CD4-positive, CD25-positive, alpha-beta regulatory T cell (primary cell): ENCODE data around the gene ZNF488. TPM values are rescaled to one million over a fixed set of nuclear protein-coding genes. Genes with fewer than 3 reads are reported as not detected.
"Not testable (repeated sequence)": the region's sequence is repeated elsewhere in the genome, so short reads cannot be mapped to it uniquely, and the experiment has no call there.

Experiments
- ATAC-seq, 2 donors: fragments of 150-1000 bp; cut with Tn5 transposase; one replicate each; pipeline ENCODE4 v1.10.0; 2021; ENCODE audit warnings: low read depth in 2 of 2, moderate number of reproducible peaks in 2 of 2, moderate library complexity in 1 of 2
- DNase-seq, 3 donors: peaks; one replicate each; pipeline versions ENCODE4 v3.0.0 to v3.0.0-alpha.2; 2012 to 2022; ENCODE audit warnings: mixed read lengths in 1 of 3
- H3K27ac ChIP-seq: one replicate; pipeline ENCODE4 v1.7.0; 2013; ENCODE audit warnings: mild to moderate bottlenecking, low read length; ENCODE audit not compliant: insufficient read depth, poor library complexity, severe bottlenecking
- H3K27me3 ChIP-seq: one replicate; pipeline ENCODE4 v1.7.0; 2013; ENCODE audit warnings: low read length; ENCODE audit not compliant: control insufficient read depth, insufficient read depth
- H3K36me3 ChIP-seq: one replicate; pipeline ENCODE4 v1.7.0; 2013; ENCODE audit warnings: mild to moderate bottlenecking, low read length, moderate library complexity; ENCODE audit not compliant: control insufficient read depth, insufficient read depth
- H3K4me1 ChIP-seq: 2 replicates; pipeline ENCODE4 v1.7.0; 2013; ENCODE audit warnings: mild to moderate bottlenecking, low read length; ENCODE audit not compliant: insufficient read depth, control insufficient read depth, poor library complexity, severe bottlenecking
- H3K4me3 ChIP-seq: one replicate; pipeline ENCODE4 v1.7.0; 2013; ENCODE audit warnings: low read depth, mild to moderate bottlenecking, low read length, moderate library complexity
- H3K9me3 ChIP-seq, 2 experiments: 1 replicate in 1 of 2; 2 replicates in 1 of 2; pipeline ENCODE4 v1.7.0; 2013; ENCODE audit warnings: low read length in 2 of 2, mild to moderate bottlenecking in 1 of 2, moderate library complexity in 1 of 2; ENCODE audit not compliant: control insufficient read depth in 2 of 2
- H3K27ac Mint-ChIP-seq, 3 donors: one replicate each; pipeline ENCODE4 v1.8.0; 2020 to 2022; ENCODE audit warnings: mild to moderate bottlenecking in 3 of 3, mixed read lengths in 3 of 3, moderate library complexity in 2 of 3
- H3K27me3 Mint-ChIP-seq: one replicate; pipeline ENCODE4 v1.8.0; 2022; ENCODE audit warnings: mild to moderate bottlenecking, mixed read lengths
- H3K36me3 Mint-ChIP-seq: one replicate; pipeline ENCODE4 v1.8.0; 2020; ENCODE audit warnings: mixed read lengths
- H3K4me1 Mint-ChIP-seq, 4 donors: one replicate each; pipeline ENCODE4 v1.8.0; 2020 to 2022; ENCODE audit warnings: mixed read lengths in 4 of 4, mild to moderate bottlenecking in 1 of 4
- H3K4me3 Mint-ChIP-seq, 4 donors: one replicate each; pipeline ENCODE4 v1.8.0; 2020 to 2022; ENCODE audit warnings: mild to moderate bottlenecking in 4 of 4, mixed read lengths in 4 of 4, moderate library complexity in 3 of 4
- H3K9me3 Mint-ChIP-seq, 7 donors: one replicate each; pipeline ENCODE4 v1.8.0; 2020 to 2022; ENCODE audit warnings: mixed read lengths in 7 of 7, mild to moderate bottlenecking in 3 of 7, moderate library complexity in 2 of 7
- polyA plus RNA-seq, 4 donors: library from polyadenylated mRNA; unstranded; fragments of 300-500 nt; fragmentation: Illumina TruSeq; gene quantifications; one replicate each; pipeline ENCODE4 v1.2.3, GENCODE V29; 2021
- total RNA-seq: library from RNA; stranded (reverse); gene quantifications from one replicate; pipeline ENCODE4 v1.2.3, GENCODE V29; 2022

The ZNF488 gene
- total and polyA plus RNA-seq, 5 donors from 2014 or later: not detected

DNA sequence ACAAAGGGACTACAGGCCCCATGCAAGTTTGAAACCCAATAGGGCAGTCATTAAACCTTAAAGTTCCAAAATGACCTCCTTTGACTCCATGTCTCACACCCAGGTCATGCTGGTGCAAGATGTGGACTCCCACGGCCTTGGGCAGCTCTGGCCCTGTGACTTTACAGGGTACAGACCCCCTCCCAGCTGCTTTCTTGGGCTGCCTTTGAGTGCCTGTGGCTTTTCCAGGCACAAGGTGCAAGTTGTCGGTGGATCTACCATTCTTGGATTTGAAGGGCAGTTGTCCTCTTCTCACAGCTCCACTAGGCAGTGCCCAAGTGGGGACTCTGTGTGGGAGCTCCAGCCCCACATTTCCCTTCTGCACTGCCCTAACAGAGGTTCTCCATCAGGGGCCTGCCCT is 2.0 kb upstream of the ZNF488 start:
- H3K36me3 Mint-ChIP-seq, H3K4me3 Mint-ChIP-seq, H3K36me3 ChIP-seq, H3K9me3 ChIP-seq, H3K27ac Mint-ChIP-seq, H3K4me1 ChIP-seq, DNase-seq, H3K27ac ChIP-seq, ATAC-seq, H3K4me3 ChIP-seq: not testable (repeated sequence)
- H3K27me3 ChIP-seq: peaks cover 16% of the 10 kb centered on the region
- Mint-ChIP-seq H3K4me1 (peaks cover 3 to 12% (median 9%) of the 10 kb centered on the region in 4 donors), H3K27me3 (peaks cover 48% of the 10 kb centered on the region), H3K9me3 (peaks cover 0 to 15% (median 2%) of the 10 kb centered on the region in 7 donors)

DNA sequence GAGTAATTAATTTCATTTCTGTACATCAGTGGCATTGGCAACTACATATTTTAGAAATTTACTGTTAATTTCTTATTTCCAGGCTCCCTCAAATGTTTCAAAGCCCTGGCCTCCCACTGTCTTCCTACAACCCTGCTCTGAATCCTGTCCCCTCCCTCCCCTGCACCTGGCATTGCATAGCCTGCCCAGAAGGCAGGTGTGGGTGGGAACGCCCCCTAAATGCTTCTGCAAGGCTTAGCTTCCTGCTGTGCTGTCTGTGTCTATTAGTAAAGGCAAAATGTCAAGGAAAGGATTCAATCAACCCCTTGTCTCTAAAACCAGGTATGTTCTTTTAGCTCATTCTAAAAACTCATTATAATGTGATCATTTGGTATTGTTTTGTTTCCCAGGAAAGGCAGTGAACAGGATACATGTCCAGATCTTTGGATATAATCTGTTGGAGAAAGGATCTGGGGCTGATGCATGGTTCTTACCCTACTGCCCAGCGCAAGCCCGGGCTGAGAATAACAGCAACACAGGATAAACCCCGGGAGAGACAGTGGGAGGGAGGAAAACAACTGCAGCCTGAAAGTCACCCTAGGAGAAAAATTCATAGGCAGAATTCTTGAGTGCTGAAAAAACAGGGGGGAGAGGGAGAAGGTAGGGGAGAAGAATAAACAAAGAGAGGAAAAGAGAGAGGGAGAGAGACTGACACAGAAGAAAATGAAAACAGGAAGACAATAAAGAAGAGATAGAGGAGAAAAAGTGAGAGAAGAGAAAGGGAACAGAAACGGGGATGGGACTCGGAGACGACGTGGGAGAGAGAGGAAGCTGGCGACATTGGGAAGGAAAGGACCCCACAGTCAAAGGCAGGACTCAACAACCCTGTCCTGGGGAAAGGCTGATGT is 589 bp downstream of the ZNF488 start:
- no peaks in the 10 kb centered on the region for H3K36me3 ChIP-seq
- peaks cover 14% of the 10 kb centered on the region for H3K27me3 ChIP-seq
- H3K4me1 ChIP-seq: peaks cover 8% of the 10 kb centered on the region
- Mint-ChIP-seq H3K27me3 (peaks cover 60% of the 10 kb centered on the region), H3K4me1 (peaks cover 3 to 12% (median 9%) of the 10 kb centered on the region in 4 donors), H3K9me3 (peaks cover 0 to 15% (median 1%) of the 10 kb centered on the region in 7 donors), H3K4me3 (peak overlapping the region; percentile 53 to 89 (median 86)), H3K27ac (peak overlapping the region in 1 of 3 donors; percentile 45), H3K36me3 (no peaks in the 10 kb centered on the region)
- H3K9me3 ChIP-seq: peaks cover 0 to 3% of the 10 kb centered on the region in 2 experiments
- no peak overlapping the region for H3K27ac ChIP-seq
- ATAC-seq: no peak
- H3K4me3 ChIP-seq: no peak overlapping the region
- no peak for DNase-seq

DNA sequence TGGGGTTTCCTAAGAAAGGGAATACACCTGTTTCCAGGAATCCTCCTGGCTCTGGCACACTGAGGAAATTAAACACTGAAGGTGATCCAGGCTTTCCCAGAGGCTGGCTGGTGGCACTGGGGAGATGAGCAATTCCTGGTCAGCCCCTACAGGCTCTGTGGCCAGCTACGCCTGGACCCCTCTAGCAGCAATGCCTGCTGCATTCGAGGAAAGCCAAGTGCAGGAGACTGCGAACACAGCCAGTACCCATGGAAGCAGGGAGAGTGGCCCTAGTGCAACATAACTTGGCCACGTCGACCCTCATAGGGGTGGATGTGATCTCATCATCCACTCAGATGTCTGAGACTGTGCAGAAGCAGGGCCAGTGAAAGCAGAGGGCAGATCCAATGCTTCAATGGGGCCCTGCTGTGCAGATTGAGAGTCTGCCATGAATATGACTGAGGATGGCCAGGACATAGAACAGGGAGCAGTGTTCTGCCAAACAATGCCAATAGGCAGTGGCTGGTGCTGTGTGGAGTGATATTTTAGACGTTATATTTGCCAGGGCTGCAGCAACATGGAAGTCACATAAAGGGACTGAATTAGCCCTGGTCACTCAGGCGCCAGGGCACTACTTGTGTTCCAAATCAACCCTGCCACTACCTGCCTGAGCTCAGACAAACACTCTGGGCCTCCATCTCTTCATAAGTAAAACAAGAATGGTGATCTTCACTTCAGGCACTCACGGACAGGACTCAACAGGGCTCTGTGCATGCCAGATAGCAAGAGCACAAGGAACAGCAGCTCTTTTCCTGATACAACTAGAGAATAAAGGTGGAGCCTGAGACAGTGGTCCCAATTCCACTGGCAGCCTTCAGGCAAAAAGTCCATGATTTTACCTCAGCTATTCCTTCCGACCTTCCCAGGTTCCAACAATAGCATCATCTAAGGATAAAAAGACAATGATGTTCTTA is 2.4 kb downstream of the ZNF488 start:
- ATAC-seq (no peak), DNase-seq (no peak)
- no peaks in the 10 kb centered on the region for H3K36me3 ChIP-seq
- H3K27ac Mint-ChIP-seq: no peak overlapping the region
- peaks cover 16% of the 10 kb centered on the region for H3K27me3 ChIP-seq
- H3K4me1 ChIP-seq: peaks cover 8% of the 10 kb centered on the region
- peaks cover 5 to 12% (median 9%) of the 10 kb centered on the region in 4 donors for H3K4me1 Mint-ChIP-seq
- H3K36me3 Mint-ChIP-seq: no peaks in the 10 kb centered on the region
- H3K4me3 ChIP-seq: no peak overlapping the region
- H3K27ac ChIP-seq: no peak overlapping the region
- peaks cover 53% of the 10 kb centered on the region for H3K27me3 Mint-ChIP-seq
- H3K9me3 Mint-ChIP-seq: peaks cover 0 to 9% (median 1%) of the 10 kb centered on the region in 7 donors
- H3K4me3 Mint-ChIP-seq: no peak overlapping the region
- peaks cover 0 to 3% of the 10 kb centered on the region in 2 experiments for H3K9me3 ChIP-seq

DNA sequence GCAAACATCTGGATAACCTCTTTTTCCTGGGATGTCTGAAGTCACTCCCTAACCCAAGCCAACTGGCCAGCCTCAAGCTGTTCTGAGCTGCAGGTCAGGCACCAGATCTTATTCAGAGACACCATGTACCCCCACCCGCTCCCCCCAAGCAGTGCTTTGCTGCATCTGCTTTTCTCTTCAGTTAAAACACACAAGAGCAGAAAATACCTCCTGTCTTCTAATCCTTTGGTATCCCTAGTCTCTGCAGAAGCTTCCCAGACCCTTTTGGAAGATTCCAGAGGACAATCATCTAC is 3.0 kb downstream of the ZNF488 start:
- Mint-ChIP-seq H3K9me3 (peaks cover 0 to 9% (median 1%) of the 10 kb centered on the region in 7 donors), H3K4me3 (no peak overlapping the region), H3K27me3 (peaks cover 53% of the 10 kb centered on the region), H3K27ac (no peak overlapping the region), H3K36me3 (no peaks in the 10 kb centered on the region), H3K4me1 (peaks cover 5 to 12% (median 9%) of the 10 kb centered on the region in 4 donors)
- H3K4me1 ChIP-seq: peaks cover 8% of the 10 kb centered on the region
- no peak for ATAC-seq
- no peak overlapping the region for H3K27ac ChIP-seq
- no peak overlapping the region for H3K4me3 ChIP-seq
- H3K36me3 ChIP-seq: no peaks in the 10 kb centered on the region
- H3K27me3 ChIP-seq: peaks cover 17% of the 10 kb centered on the region
- H3K9me3 ChIP-seq: peaks cover 0 to 3% of the 10 kb centered on the region in 2 experiments
- DNase-seq: no peak

DNA sequence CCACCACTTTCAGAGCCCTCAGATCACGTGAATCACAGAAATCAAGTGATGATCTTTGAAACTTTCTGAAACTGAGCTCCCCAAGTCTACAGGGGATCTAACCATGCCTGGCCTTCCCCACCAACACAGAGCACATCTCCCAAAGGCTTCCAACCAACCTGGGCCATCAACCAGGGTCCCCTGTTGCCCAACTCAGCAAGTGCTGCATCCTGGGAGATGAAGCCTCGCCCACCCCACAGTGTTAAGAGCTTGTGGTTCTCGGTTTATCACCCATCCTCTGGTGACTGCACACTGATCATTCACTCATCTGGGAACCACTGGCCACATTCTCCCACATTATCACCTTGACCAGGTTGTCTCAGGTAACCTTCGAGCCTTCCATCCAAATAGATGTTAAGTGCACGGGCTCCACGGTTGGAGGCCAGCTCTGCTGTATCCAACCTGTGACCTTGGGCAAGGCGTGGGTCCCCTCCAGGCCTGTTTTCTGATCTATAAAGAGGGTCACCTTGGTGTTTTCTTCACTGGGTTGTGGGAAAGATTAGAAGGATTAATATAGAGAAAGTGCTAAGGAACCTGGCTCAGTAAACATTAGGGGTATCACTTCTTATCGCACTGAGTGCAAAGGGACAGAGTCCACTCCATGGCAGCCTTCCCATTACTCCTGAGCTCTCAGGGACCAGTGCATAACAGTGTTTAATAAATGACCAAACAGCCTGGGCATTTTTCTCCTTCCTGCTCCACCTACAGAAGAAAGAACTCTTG is 3.6 kb downstream of the ZNF488 start:
- DNase-seq (no peak), ATAC-seq (no peak)
- H3K4me1 Mint-ChIP-seq: peaks cover 5 to 12% (median 9%) of the 10 kb centered on the region in 4 donors
- peaks cover 8% of the 10 kb centered on the region for H3K4me1 ChIP-seq
- H3K9me3 Mint-ChIP-seq: peaks cover 0 to 7% (median 1%) of the 10 kb centered on the region in 7 donors
- H3K36me3 ChIP-seq: no peaks in the 10 kb centered on the region
- H3K36me3 Mint-ChIP-seq: no peaks in the 10 kb centered on the region
- H3K27ac ChIP-seq: no peak overlapping the region
- H3K9me3 ChIP-seq: peaks cover 0 to 1% of the 10 kb centered on the region in 2 experiments
- no peak overlapping the region for H3K4me3 ChIP-seq
- peaks cover 16% of the 10 kb centered on the region for H3K27me3 ChIP-seq
- H3K27me3 Mint-ChIP-seq: peaks cover 47% of the 10 kb centered on the region
- no peak overlapping the region for H3K4me3 Mint-ChIP-seq
- no peak overlapping the region for H3K27ac Mint-ChIP-seq

DNA sequence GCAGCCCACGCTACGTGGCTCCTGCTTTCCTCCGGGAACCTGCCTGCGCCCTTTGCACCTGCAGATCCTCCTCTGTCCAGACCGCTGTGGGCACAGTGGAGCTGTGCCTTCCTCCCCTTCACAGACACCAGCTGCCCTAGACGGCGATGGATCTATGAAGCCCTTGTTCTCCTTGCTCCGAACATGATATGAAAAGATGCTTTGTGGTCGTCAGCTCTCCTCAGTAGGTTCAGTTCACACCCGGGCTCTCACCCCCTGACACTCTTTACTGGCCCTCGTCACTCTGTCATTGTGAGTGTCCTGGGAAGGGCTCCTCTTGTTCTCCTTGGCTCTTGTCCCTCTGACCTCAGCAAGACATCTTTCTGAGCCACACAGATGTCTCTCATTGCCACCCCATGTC is 4.2 kb downstream of the ZNF488 start:
- no peak overlapping the region for H3K27ac Mint-ChIP-seq
- ATAC-seq (no peak), DNase-seq (no peak)
- Histone ChIP-seq H3K4me3 (no peak overlapping the region), H3K4me1 (peaks cover 8% of the 10 kb centered on the region), H3K36me3 (no peaks in the 10 kb centered on the region), H3K27ac (no peak overlapping the region), H3K9me3 (no peaks in the 10 kb centered on the region), H3K27me3 (peaks cover 11% of the 10 kb centered on the region)
- peaks cover 42% of the 10 kb centered on the region for H3K27me3 Mint-ChIP-seq
- no peaks in the 10 kb centered on the region for H3K36me3 Mint-ChIP-seq
- no peak overlapping the region for H3K4me3 Mint-ChIP-seq
- peaks cover 4 to 10% (median 8%) of the 10 kb centered on the region in 4 donors for H3K4me1 Mint-ChIP-seq
- peaks cover 0 to 3% (median 0%) of the 10 kb centered on the region in 7 donors for H3K9me3 Mint-ChIP-seq

DNA sequence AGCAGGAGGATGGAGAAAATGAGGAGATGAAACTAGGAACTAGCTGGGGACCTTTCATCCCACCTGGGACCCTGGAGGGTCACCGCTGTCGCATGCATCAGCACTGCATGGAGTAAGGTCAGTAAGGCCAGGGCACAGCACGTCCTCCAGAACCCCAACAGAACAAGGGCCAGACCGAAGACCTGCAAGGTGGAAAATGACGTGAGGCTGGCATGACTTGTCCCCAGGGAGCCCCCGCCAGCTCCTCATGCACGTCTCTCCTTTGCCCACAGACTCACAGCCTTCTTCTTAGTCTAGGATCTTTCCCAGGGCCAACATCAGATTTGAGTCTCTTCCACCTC is 4.7 kb downstream of the ZNF488 start:
- Histone ChIP-seq H3K4me1 (peaks cover 6% of the 10 kb centered on the region), H3K4me3 (no peak overlapping the region), H3K27me3 (peaks cover 10% of the 10 kb centered on the region), H3K36me3 (no peaks in the 10 kb centered on the region), H3K9me3 (no peaks in the 10 kb centered on the region), H3K27ac (no peak overlapping the region)
- no peak overlapping the region for H3K27ac Mint-ChIP-seq
- DNase-seq (no peak), ATAC-seq (no peak)
- H3K4me3 Mint-ChIP-seq: peak overlapping the region in 1 of 4 donors; percentile 64
- H3K9me3 Mint-ChIP-seq: peaks cover 0 to 3% (median 0%) of the 10 kb centered on the region in 7 donors
- H3K4me1 Mint-ChIP-seq: peaks cover 2 to 8% (median 7%) of the 10 kb centered on the region in 4 donors
- H3K36me3 Mint-ChIP-seq: no peaks in the 10 kb centered on the region
- H3K27me3 Mint-ChIP-seq: peaks cover 39% of the 10 kb centered on the region
